Testis (tissue), 2 donors: ENCODE measurements around the gene GRHL3.

ENCODE experiments used
- POLR2A ChIP-seq: fragments of 450-650 bp; IDR thresholded peaks from one replicate; pipeline ENCODE4 v1.6.1; 2017; ENCODE audit warnings: antibody characterized with exemption, mild to moderate bottlenecking, moderate library complexity
- TF ChIP-seq, protein P1 (sequence below), 3 experiments: fragments of 450-650 bp in 2 of 3; fragments of 200-600 bp in 1 of 3; sonication (generic) in 1 of 3; IDR thresholded peaks; one replicate each; pipeline ENCODE4 v1.5.1; 2016 to 2019; ENCODE audit warnings: antibody characterized with exemption in 3 of 3, mild to moderate bottlenecking in 2 of 3, moderate library complexity in 1 of 3

- TF ChIP-seq, protein P1, sequence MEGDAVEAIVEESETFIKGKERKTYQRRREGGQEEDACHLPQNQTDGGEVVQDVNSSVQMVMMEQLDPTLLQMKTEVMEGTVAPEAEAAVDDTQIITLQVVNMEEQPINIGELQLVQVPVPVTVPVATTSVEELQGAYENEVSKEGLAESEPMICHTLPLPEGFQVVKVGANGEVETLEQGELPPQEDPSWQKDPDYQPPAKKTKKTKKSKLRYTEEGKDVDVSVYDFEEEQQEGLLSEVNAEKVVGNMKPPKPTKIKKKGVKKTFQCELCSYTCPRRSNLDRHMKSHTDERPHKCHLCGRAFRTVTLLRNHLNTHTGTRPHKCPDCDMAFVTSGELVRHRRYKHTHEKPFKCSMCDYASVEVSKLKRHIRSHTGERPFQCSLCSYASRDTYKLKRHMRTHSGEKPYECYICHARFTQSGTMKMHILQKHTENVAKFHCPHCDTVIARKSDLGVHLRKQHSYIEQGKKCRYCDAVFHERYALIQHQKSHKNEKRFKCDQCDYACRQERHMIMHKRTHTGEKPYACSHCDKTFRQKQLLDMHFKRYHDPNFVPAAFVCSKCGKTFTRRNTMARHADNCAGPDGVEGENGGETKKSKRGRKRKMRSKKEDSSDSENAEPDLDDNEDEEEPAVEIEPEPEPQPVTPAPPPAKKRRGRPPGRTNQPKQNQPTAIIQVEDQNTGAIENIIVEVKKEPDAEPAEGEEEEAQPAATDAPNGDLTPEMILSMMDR (IDR thresholded peaks at IDR 0.05), result no peak
- TF ChIP-seq POLR2A, result no peak
Observed at GRCh38 chr1:24315391-24315790, 3.8 kb upstream of the GRHL3 start.
